ENCODE measurements around the gene PTGFRN. TPM values are rescaled to one million over a fixed set of nuclear protein-coding genes. Genes with fewer than 3 reads are reported as not detected.
A peak's percentile ranks its signal among the peaks of the same experiment; 100 is the strongest.

PTGFRN gene
- total RNA-seq, 3 donors from 2014 or later (not counting 1 experiment from before 2014, with no cell fraction given), result 0.71 to 1.4 (median 0.79) TPM

DNA sequence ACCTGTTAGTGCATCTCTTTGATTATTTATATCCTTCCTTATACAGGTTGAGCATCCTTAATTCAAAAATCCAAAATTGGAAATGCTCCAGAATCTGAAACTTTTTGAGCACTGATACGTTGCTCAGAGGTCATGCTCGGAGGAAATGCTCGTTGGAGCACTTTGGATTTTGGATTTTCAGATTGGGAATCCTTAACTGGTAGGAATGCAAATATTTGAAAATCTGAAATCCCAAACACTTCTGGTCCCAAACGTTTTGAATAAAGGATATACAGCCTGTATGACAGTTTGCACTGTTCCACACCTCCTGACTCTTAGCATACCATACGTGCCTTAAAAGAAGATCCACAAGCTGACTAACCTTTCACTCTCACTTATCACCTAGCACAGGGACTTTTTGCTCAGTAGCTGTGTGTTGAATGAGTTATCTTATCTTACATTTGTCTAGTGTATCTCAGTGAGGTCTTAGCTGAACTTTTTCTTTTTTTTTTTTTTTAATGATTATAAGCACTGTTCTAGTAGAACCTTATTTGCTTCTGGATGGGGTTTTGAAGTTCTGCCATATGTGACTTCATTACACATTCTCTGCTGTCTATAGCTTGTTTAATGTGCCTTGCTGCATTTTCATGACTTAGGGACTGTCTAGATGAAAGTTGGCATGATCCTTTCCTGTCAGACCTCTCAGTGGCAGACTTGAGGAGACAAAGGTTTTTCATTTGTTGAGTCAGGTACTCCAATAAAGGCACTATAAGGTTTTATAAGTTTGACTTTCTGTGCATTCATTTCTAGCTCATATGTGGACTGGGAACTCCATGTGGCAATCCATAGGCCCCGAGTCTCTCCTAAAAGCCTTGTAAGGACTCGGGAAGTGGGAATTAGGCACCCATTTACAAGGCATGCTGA, 21.6 kb downstream of the PTGFRN start:
- no peak for ATAC-seq
- WGBS (ENCODE audit: insufficient coverage), result 85% methylated on average over 7 of the region's 7 CpGs
- H3K36me3 Mint-ChIP-seq, result no peaks in the 10 kb centered on the region
- intact Hi-C loops (cut with micrococcal nuclease), result loop anchor here (5.0 kb wide), 1 partner anchor 194 kb away; no protein-coding TSS in a partner anchor
- no peaks in the 10 kb centered on the region for H3K9me3 Mint-ChIP-seq
- no peak for DNase-seq
- no peak overlapping the region for H3K4me3 ChIP-seq (ENCODE audit: low read length)
- no peak overlapping the region for H3K27ac ChIP-seq (ENCODE audit: low read length)
- TF ChIP-seq, protein P1, sequence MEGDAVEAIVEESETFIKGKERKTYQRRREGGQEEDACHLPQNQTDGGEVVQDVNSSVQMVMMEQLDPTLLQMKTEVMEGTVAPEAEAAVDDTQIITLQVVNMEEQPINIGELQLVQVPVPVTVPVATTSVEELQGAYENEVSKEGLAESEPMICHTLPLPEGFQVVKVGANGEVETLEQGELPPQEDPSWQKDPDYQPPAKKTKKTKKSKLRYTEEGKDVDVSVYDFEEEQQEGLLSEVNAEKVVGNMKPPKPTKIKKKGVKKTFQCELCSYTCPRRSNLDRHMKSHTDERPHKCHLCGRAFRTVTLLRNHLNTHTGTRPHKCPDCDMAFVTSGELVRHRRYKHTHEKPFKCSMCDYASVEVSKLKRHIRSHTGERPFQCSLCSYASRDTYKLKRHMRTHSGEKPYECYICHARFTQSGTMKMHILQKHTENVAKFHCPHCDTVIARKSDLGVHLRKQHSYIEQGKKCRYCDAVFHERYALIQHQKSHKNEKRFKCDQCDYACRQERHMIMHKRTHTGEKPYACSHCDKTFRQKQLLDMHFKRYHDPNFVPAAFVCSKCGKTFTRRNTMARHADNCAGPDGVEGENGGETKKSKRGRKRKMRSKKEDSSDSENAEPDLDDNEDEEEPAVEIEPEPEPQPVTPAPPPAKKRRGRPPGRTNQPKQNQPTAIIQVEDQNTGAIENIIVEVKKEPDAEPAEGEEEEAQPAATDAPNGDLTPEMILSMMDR (IDR thresholded peaks at IDR 0.05), result no peak
- no peaks in the 10 kb centered on the region for H3K9me3 ChIP-seq (ENCODE audit: control insufficient read depth, insufficient read depth, low read length)
- H3K27me3 ChIP-seq (ENCODE audit: control insufficient read depth, insufficient read depth, low read length), result no peaks in the 10 kb centered on the region
- H3K4me1 ChIP-seq (ENCODE audit: control insufficient read depth, insufficient read depth, low read length), result peaks cover 4% of the 10 kb centered on the region
- no peaks in the 10 kb centered on the region for H3K36me3 ChIP-seq (ENCODE audit: control insufficient read depth, insufficient read depth, low read length)
- H3K4me3 Mint-ChIP-seq, result no peak overlapping the region
- no peaks in the 10 kb centered on the region for H3K27me3 Mint-ChIP-seq (ENCODE audit: low read depth in 2 of 2)
- H3K27ac Mint-ChIP-seq, result no peak overlapping the region
- peaks cover 14 to 17% of the 10 kb centered on the region in 2 donors for H3K4me1 Mint-ChIP-seq

DNA sequence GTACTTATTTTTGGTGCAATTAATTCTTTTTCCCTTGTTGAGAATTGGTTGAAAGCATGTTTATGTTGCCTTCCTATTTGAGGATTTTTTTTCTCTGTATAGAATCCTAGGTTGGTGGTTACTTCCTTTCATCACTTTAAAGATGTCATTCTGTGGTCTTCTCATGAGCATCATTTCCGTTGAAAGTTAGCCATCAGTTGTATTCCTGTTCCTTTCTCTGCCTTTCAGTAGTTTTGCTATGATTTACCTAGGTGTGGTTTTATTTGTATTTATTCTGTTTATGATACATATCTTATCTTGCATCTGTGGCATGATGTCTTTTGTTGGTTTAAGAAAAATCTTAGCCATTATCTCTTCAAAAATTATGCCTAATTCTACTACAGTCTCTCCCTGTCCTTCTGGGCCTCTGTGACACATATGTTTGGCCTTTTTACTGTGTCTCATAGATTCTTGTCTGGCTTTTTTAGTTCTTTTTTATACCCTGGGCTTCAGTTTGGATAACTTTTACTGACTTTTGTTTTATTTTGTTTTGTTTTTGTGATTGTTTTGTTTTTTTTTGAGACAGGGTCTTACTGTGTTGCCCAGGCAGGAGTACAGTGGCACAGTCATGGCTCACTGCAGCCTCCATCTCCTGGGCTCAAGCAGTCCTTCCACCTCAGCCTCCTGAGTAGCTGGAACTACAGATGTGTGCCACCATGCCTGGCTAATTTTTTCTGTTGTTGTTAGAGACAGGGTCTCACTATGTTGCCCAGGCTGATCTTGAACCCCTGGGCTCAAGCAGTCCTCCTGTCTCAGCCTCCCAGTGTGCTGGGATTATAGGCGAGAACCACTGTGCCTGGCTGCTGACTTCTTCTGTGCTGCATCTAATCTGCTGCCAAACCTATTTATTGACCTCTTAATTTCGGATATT, 24.1 kb downstream of the PTGFRN start:
- intact Hi-C loops (cut with micrococcal nuclease), result loop anchor here (5.0 kb wide), 1 partner anchor 197 kb away; no protein-coding TSS in a partner anchor
- peak overlapping the region; percentile 21 for H3K4me3 Mint-ChIP-seq

DNA sequence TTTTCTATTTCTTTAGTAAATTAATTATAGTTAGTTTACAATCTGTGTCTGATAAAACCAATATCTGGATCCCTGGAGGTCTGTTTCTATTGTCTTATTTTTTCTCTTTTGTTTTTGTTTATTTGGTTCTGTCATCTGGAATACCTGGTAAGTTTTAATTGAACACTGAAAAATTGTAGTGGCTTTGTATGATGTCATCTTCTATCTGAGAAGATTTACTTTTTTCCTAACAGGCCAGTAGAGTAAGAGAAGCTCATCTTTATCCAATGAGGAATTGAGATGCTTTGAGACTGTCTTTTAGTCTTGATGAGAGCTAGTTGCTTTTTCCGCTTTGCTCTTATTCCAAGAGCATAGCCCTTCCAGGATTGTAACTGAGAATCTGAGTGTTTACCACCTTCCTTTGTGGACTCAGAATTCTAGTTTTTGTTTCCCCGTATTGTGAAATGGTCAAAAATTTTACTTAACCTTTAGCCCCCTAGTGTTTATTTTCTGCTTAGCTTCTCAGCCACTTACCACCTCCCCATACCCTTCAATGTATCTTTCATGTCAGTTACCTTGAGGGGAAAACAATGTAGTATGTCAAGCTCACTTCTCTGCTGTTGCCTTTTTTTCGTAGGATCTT, 25.0 kb downstream of the PTGFRN start:
- Histone ChIP-seq H3K4me3 (ENCODE audit: low read length) (no peak overlapping the region), H3K9me3 (ENCODE audit: control insufficient read depth, insufficient read depth, low read length) (no peaks in the 10 kb centered on the region), H3K36me3 (ENCODE audit: control insufficient read depth, insufficient read depth, low read length) (no peaks in the 10 kb centered on the region), H3K27me3 (ENCODE audit: control insufficient read depth, insufficient read depth, low read length) (no peaks in the 10 kb centered on the region), H3K27ac (ENCODE audit: low read length) (no peak overlapping the region), H3K4me1 (ENCODE audit: control insufficient read depth, insufficient read depth, low read length) (peaks cover 4% of the 10 kb centered on the region)
- TF ChIP-seq, protein P1 (IDR thresholded peaks at IDR 0.05), result peak; percentile 17
- peak overlapping the region; percentile 43 for H3K4me3 Mint-ChIP-seq
- H3K36me3 Mint-ChIP-seq, result no peaks in the 10 kb centered on the region
- peaks cover 14 to 17% of the 10 kb centered on the region in 2 donors for H3K4me1 Mint-ChIP-seq
- peaks cover 0 to 1% of the 10 kb centered on the region in 2 donors for H3K27me3 Mint-ChIP-seq (ENCODE audit: low read depth in 2 of 2)
- WGBS (ENCODE audit: insufficient coverage), result 80% methylated on average over 1 of the region's 3 CpGs
- no peaks in the 10 kb centered on the region for H3K9me3 Mint-ChIP-seq
- peak overlapping the region in 1 of 2 donors; percentile 74 for H3K27ac Mint-ChIP-seq
- intact Hi-C loops (cut with micrococcal nuclease), result loop anchor here (5.0 kb wide), 1 partner anchor 197 kb away; no protein-coding TSS in a partner anchor
- peak in 2 of 3 donors; percentile 47 to 53 for ATAC-seq
- DNase-seq, result peak in 1 of 2 donors; percentile 61

More for the DNA sequence above, 24.1 kb downstream of the PTGFRN start:
- peak overlapping the region; percentile 61 to 74 for H3K27ac Mint-ChIP-seq
- Histone ChIP-seq H3K27ac (ENCODE audit: low read length) (peak overlapping the region; percentile 49), H3K9me3 (ENCODE audit: control insufficient read depth, insufficient read depth, low read length) (no peaks in the 10 kb centered on the region), H3K36me3 (ENCODE audit: control insufficient read depth, insufficient read depth, low read length) (no peaks in the 10 kb centered on the region), H3K27me3 (ENCODE audit: control insufficient read depth, insufficient read depth, low read length) (no peaks in the 10 kb centered on the region), H3K4me3 (ENCODE audit: low read length) (no peak overlapping the region), H3K4me1 (ENCODE audit: control insufficient read depth, insufficient read depth, low read length) (peaks cover 4% of the 10 kb centered on the region)
- no peaks in the 10 kb centered on the region for H3K27me3 Mint-ChIP-seq (ENCODE audit: low read depth in 2 of 2)
- no peaks in the 10 kb centered on the region for H3K36me3 Mint-ChIP-seq
- no peaks in the 10 kb centered on the region for H3K9me3 Mint-ChIP-seq
- WGBS (ENCODE audit: insufficient coverage), result 48% methylated on average over 2 of the region's 3 CpGs
- TF ChIP-seq, protein P1 (IDR thresholded peaks at IDR 0.05), result no peak
- peak; percentile 69 to 88 (median 86) for ATAC-seq
- peaks cover 14 to 17% of the 10 kb centered on the region in 2 donors for H3K4me1 Mint-ChIP-seq
- peak in 1 of 2 donors; percentile 72 for DNase-seq
